GM12878 (cell line): ENCODE measurements around the gene LINGO1.

ENCODE experiments used
- ATF7 ChIP-seq: fragments of 450-650 bp; IDR thresholded peaks from 2 replicates; pipeline ENCODE4 v1.6.1; 2016; ENCODE audit warnings: low read depth, mild to moderate bottlenecking
- BHLHE40 ChIP-seq, 2 experiments: fragments of 450-650 bp in 1 of 2; IDR thresholded peaks; 2 replicates each; pipeline ENCODE4 v1.6.1; 2011 to 2017; ENCODE audit warnings: low read depth in 2 of 2, borderline replicate concordance in 1 of 2, improper control_type of control experiment in 1 of 2, low read length in 1 of 2, mild to moderate bottlenecking in 1 of 2
- CBFB ChIP-seq: IDR thresholded peaks from 2 replicates; pipeline ENCODE4 v1.6.1; 2016; ENCODE audit warnings: antibody characterized with exemption, low read depth
- EED ChIP-seq: sonication (generic); IDR thresholded peaks from 2 replicates; pipeline ENCODE4 v1.6.1; 2016; ENCODE audit warnings: antibody characterized with exemption, low read depth
- IRF3 ChIP-seq: fragments of 450-650 bp; IDR thresholded peaks from 2 replicates; pipeline ENCODE4 v1.6.1; 2014; ENCODE audit warnings: mild to moderate bottlenecking
- MTA3 ChIP-seq: IDR thresholded peaks from 2 replicates; pipeline ENCODE4 v1.6.1; 2012; ENCODE audit warnings: low read length, inconsistent platforms, borderline replicate concordance
- NFYA ChIP-seq: IDR thresholded peaks from 2 replicates; pipeline ENCODE4 v1.6.1; 2011; ENCODE audit warnings: low read depth, mild to moderate bottlenecking, low read length, improper control_type of control experiment, borderline replicate concordance
- NR2C2 ChIP-seq: IDR thresholded peaks from 2 replicates; pipeline ENCODE4 v1.6.1; 2011; ENCODE audit warnings: borderline replicate concordance, low read depth; ENCODE audit not compliant: control insufficient read depth, insufficient read length
- PML ChIP-seq: IDR thresholded peaks from 2 replicates; pipeline ENCODE4 v1.6.1; 2012; ENCODE audit warnings: low read length, inconsistent platforms
- POLR2A ChIP-seq: IDR thresholded peaks from 2 replicates; pipeline ENCODE4 v1.6.1; 2011; ENCODE audit warnings: low read depth, mild to moderate bottlenecking, low read length
- POLR2AphosphoS5 ChIP-seq: IDR thresholded peaks from 2 replicates; pipeline ENCODE4 v1.6.1; 2011; ENCODE audit warnings: mild to moderate bottlenecking, low read length, inconsistent platforms
- SREBF1 ChIP-seq: IDR thresholded peaks from 2 replicates; pipeline ENCODE4 v1.6.1; 2012; ENCODE audit warnings: mild to moderate bottlenecking, low read length
- TF ChIP-seq, protein P1 (sequence below), 3 experiments: IDR thresholded peaks in 2 of 3; conservative IDR thresholded peaks in 1 of 3; 2 replicates each; pipeline ENCODE4 v1.5.1; 2011; ENCODE audit warnings: low read depth in 3 of 3, low read length in 3 of 3, mild to moderate bottlenecking in 3 of 3, control low read depth in 2 of 3, moderate library complexity in 2 of 3, inconsistent platforms in 1 of 3, mixed read lengths in 1 of 3; ENCODE audit not compliant: control insufficient read depth in 2 of 3, insufficient read depth in 1 of 3; ENCODE audit errors: extremely low read depth in 1 of 3

- TF ChIP-seq POLR2AphosphoS5 (no peak), NFYA (no peak), EED (no peak), IRF3 (no peak), CBFB (no peak), NR2C2 (no peak), POLR2A (no peak), PML (no peak), SREBF1 (no peak), BHLHE40 (IDR thresholded peaks at IDR 0.05; ENCODE audit: borderline replicate concordance in 1 of 2, low read depth in 2 of 2, low read length in 1 of 2) (no peak), ATF7 (no peak), MTA3 (no peak)
- TF ChIP-seq, protein P1, sequence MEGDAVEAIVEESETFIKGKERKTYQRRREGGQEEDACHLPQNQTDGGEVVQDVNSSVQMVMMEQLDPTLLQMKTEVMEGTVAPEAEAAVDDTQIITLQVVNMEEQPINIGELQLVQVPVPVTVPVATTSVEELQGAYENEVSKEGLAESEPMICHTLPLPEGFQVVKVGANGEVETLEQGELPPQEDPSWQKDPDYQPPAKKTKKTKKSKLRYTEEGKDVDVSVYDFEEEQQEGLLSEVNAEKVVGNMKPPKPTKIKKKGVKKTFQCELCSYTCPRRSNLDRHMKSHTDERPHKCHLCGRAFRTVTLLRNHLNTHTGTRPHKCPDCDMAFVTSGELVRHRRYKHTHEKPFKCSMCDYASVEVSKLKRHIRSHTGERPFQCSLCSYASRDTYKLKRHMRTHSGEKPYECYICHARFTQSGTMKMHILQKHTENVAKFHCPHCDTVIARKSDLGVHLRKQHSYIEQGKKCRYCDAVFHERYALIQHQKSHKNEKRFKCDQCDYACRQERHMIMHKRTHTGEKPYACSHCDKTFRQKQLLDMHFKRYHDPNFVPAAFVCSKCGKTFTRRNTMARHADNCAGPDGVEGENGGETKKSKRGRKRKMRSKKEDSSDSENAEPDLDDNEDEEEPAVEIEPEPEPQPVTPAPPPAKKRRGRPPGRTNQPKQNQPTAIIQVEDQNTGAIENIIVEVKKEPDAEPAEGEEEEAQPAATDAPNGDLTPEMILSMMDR (IDR thresholded peaks at IDR 0.05 in 2 of 3, conservative IDR thresholded peaks at IDR 0.05 in 1 of 3; ENCODE audit: control insufficient read depth in 2 of 3, extremely low read depth in 1 of 3, insufficient read depth in 1 of 3, low read depth in 3 of 3, low read length in 3 of 3) = no peak
These were observed 25.0 kb upstream of the LINGO1 start for GRCh38 chr15:77657634-77658238.
